Measurements from ENCODE around the gene ZBTB21.

DNA sequence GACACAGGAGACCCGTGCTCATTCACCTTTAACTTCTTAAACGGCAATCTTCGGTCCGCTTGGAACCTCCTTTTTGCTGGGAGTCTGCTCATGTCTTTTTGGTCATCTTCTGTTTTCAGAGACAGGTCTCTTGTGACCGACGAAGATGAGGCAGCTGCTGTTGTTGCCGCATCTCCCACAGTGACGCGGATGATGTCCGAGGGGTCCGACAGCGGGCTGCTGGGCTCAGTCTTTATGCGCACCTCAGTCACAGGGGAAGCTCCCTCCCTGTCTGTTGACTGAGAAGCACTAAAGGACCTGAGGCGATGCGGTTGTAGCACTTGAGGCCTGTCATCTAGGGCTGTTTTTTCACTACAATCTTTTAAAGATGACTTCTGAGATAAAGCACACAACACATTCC, 17.6 kb downstream of the ZBTB21 start:
- TF ChIP-seq BDP1 (IDR thresholded peaks at IDR 0.05; ENCODE audit: insufficient read depth, insufficient read length) (no peak), POLR2A (conservative IDR thresholded peaks at IDR 0.05) (no peak), RBM17 (IDR thresholded peaks at IDR 0.05; ENCODE audit: borderline replicate concordance, low read depth, low read length) (no peak), MED1 (CRISPR knock-in tag; IDR thresholded peaks at IDR 0.05; ENCODE audit: borderline replicate concordance) (no peak), TCF3 (CRISPR knock-in tag; IDR thresholded peaks at IDR 0.05) (no peak), TEAD4 (IDR thresholded peaks at IDR 0.05; ENCODE audit: low read length) (no peak), TEAD4 (CRISPR knock-in tag; IDR thresholded peaks at IDR 0.05; ENCODE audit: borderline replicate concordance) (no peak), ZNF436 (CRISPR knock-in tag; IDR thresholded peaks at IDR 0.05) (no peak), BCOR (IDR thresholded peaks at IDR 0.05) (no peak), MEIS2 (IDR thresholded peaks at IDR 0.05; ENCODE audit: partially characterized antibody) (no peak), EHMT2 (IDR thresholded peaks at IDR 0.05) (no peak), FOS (IDR thresholded peaks at IDR 0.05; ENCODE audit: extremely low read depth, insufficient read length) (no peak), DNMT1 (IDR thresholded peaks at IDR 0.05) (no peak), POLR2AphosphoS5 (IDR thresholded peaks at IDR 0.05; ENCODE audit: control insufficient read depth, insufficient read depth, low read depth, low read length) (no peak)
- TF ChIP-seq, protein P1, sequence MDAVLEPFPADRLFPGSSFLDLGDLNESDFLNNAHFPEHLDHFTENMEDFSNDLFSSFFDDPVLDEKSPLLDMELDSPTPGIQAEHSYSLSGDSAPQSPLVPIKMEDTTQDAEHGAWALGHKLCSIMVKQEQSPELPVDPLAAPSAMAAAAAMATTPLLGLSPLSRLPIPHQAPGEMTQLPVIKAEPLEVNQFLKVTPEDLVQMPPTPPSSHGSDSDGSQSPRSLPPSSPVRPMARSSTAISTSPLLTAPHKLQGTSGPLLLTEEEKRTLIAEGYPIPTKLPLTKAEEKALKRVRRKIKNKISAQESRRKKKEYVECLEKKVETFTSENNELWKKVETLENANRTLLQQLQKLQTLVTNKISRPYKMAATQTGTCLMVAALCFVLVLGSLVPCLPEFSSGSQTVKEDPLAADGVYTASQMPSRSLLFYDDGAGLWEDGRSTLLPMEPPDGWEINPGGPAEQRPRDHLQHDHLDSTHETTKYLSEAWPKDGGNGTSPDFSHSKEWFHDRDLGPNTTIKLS (IDR thresholded peaks at IDR 0.05; ENCODE audit: borderline replicate concordance, low read depth) = no peak

Data from K562 (cell line).